Sigmoid colon (tissue), 4 donors: Measurements from ENCODE around the gene FAM193A.

Experiments used
- POLR2AphosphoS5 ChIP-seq, 4 donors: sonication (generic); formaldehyde crosslinking; IDR thresholded peaks; one replicate each; pipeline ENCODE4 v1.6.1; 2017; ENCODE audit warnings: antibody characterized with exemption in 4 of 4
- TF ChIP-seq, protein P1 (sequence below), 4 experiments: fragments of 450-650 bp in 3 of 4; fragments of 200-600 bp in 1 of 4; IDR thresholded peaks; one replicate each; pipeline ENCODE4 v1.5.1; 2016 to 2019; ENCODE audit warnings: antibody characterized with exemption in 4 of 4, mild to moderate bottlenecking in 3 of 4, moderate library complexity in 2 of 4

DNA sequence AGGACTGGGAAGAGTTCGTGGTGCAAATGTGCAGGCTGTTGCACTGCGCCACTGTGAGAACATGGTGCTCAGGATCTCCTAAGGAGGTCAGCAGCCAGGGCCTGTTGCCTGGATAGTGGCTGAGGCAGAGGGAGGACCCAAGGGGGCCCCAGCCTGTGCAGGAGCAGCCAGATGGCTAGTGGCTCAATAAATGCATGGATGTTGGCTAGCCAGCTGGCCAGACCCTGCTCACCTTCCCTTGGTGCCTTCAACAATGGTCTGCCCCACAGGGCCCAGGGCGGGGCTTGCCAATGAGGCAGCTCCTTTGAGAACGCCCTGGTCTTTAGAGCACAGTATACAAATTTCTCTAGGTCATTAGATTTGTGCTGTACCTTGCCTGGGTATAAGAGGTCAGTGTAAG is 152.2 kb downstream of the FAM193A start:
- TF ChIP-seq, protein P1, sequence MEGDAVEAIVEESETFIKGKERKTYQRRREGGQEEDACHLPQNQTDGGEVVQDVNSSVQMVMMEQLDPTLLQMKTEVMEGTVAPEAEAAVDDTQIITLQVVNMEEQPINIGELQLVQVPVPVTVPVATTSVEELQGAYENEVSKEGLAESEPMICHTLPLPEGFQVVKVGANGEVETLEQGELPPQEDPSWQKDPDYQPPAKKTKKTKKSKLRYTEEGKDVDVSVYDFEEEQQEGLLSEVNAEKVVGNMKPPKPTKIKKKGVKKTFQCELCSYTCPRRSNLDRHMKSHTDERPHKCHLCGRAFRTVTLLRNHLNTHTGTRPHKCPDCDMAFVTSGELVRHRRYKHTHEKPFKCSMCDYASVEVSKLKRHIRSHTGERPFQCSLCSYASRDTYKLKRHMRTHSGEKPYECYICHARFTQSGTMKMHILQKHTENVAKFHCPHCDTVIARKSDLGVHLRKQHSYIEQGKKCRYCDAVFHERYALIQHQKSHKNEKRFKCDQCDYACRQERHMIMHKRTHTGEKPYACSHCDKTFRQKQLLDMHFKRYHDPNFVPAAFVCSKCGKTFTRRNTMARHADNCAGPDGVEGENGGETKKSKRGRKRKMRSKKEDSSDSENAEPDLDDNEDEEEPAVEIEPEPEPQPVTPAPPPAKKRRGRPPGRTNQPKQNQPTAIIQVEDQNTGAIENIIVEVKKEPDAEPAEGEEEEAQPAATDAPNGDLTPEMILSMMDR (IDR thresholded peaks at IDR 0.05), result no peak
- TF ChIP-seq POLR2AphosphoS5 (IDR thresholded peaks at IDR 0.05), result no peak
